IPS-NIHi11 (cell line): Measurements from ENCODE around the gene TBC1D1.

Source experiments
- DNase-seq: peaks from one replicate; pipeline ENCODE4 v3.0.0; 2012; ENCODE audit warnings: mixed read lengths, low spot score

The TBC1D1 gene

DNA sequence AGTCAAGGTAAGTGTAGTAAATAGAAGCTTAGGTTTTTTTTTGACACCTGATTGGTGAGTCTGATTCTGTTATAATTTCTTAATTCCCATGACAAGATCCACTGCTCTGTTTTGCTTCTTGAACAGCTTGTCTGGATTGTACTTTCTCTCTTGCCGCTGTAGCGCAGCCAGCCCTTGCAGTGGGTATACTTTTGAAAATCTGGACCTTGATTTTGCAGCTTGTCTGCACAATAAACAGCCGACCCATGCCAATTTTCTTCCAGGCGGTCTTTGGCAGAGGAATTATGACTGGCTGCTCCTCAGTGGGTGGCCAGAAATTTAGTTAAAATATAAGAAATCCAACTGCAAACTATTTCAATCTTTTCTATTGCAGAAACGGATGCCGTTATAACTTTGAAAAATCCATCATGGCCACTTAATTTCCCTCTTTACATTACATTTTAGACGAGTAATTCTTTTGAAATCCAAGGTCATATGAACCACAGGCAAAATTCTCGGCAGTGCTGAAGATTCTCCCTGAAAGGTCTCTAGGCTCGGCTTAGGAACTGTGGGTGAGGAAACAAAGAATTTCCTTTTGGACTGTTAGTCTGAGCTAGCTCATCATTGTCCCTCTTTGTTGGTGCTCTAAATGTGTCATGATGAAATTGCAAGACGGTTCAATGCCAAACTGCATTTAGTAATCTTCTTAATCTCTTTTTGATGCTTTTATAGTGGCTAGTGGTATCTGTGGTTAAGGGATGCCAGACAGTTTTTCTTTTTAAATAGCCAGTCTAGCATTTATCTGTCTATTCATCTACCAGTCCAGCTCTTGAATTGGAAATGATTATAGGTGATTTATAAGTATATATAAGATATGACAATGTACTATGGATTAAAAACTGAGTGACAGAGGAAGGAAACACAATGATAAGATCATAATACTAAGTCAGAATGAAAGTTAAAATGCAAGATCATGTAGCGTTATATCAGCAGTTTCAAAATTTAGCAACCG, 37.8 kb downstream of the TBC1D1 start:
- DNase-seq, result no peak

DNA sequence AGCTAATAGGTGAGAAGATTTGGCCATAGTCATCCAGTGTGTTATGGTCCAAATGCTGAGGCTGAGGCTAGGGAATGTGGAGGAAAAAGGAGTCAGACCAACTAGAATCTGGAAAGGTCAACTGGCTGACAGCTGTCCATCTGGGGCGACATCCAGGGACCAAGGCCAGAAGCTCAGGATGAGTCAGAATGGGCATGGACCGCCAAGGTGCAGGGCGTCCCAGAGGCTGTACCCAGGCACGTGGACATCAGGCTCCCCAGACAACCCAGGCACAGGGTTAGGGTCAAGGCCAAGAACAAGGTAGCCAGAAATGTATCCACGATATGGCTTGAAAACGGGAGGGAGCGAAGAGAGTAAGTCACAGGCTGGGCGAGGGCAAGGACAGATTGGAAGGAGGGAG, 43.2 kb downstream of the TBC1D1 start:
- no peak for DNase-seq

DNA sequence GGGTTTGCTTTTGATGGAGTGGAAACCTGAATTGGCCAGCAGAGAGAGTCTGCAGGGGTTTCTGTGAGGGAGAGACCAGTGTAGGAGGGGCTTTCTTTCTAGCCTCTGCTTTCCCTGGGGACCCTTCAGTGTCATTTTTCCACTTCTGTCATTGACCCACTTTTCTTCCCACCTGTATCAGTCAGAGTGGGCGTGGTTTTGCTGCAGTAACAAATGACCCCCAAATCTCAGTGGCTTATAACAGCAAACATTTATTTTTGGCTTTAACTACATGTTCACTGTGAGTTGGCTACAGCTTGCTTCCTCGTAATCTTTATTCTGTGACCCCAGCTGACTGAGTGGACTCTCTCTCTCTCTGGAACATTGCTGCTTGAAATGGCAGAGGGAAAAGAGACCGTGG, 43.7 kb downstream of the TBC1D1 start:
- no peak for DNase-seq

DNA sequence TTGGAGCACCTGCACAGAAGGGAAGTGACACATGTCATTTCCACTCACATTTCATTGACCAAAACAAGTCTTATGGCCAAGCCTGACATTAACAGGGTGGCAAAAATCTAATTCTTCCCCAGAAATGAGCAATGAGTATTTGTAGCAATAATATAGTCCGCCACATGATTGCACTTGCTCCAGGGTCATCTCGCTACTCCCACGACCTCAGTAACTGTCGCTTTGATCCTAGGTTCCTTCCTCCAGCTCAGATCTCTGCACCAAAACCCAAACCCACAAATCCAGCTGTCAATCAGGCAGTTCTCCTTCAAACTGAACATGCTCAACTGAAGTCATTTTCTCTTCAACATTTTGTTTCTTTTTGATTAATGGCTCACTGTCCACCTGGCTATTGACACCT, 44.1 kb downstream of the TBC1D1 start:
- no peak for DNase-seq

DNA sequence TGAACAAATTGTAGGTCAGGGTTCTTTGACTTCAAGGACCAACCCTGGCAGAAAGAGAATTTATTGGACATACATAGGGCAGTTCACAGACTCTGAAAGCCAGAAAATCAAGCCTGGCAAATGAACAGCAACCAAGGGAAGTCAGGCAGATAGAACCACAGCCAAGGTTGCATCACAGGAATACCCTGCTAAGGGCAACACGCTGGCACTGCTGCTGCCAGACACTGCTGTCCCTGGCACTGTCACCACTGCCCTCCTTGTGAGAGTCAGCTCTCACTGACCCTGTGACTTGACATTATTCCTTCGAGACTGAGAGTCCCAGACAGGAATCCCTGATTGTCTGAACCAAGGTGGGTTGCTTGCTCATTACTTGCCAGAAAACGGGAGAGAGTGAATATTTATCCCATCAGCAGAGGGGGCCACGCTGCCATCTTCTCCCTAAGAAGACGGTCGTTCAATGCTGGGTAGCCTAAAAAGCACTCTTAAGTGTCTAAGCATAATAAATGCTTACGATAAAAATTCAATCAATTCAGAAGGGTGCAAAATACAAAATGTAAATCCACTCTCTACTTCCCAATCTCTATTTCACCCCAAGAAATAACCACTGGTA, 46.1 kb downstream of the TBC1D1 start:
- no peak for DNase-seq

- no peak for DNase-seq
Observed at GRCh38 chr4:37938208-37938607, 47.3 kb downstream of the TBC1D1 start.

GRCh38 chr4:37946503-37947179, 55.8 kb downstream of the TBC1D1 start:
- DNase-seq, result no peak

GRCh38 chr4:37948542-37948941, 57.7 kb downstream of the TBC1D1 start:
- no peak for DNase-seq

DNA sequence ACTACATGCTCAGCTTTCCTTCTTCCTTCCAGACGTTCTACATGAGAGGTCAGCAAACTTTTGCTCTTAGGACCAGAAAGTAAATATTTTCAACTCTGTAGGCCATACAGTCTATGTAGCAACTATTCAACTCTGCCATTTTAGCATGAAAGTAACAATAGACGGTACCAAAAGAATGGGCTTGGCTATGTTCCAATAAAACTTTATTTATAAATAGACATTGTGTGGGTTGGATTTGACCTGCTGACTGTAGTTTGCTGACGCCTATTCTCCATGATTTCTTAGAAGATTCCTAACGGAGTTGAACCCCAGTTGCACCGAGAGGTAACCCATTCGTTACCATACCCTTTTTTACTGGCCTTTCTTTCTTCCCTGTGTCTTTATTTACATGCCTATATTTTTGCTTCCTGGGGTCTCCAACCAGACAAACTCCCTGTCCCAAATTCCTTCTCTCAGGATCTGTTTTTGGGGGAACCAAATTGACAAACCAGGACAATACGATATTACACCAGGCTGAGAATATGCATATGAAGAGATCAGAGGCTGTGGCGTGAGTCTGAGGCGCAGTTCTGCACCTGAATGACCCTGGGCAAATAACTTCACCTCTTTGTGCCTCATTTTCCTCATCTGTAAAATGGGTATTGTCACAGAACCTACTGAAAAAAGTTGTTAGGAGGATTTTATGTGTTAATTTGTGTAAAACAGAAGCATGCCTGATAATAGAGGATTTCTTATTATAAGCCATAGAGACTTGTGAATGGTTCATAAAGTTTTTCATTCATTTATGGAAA, 58.9 kb downstream of the TBC1D1 start:
- DNase-seq, result no peak

DNA sequence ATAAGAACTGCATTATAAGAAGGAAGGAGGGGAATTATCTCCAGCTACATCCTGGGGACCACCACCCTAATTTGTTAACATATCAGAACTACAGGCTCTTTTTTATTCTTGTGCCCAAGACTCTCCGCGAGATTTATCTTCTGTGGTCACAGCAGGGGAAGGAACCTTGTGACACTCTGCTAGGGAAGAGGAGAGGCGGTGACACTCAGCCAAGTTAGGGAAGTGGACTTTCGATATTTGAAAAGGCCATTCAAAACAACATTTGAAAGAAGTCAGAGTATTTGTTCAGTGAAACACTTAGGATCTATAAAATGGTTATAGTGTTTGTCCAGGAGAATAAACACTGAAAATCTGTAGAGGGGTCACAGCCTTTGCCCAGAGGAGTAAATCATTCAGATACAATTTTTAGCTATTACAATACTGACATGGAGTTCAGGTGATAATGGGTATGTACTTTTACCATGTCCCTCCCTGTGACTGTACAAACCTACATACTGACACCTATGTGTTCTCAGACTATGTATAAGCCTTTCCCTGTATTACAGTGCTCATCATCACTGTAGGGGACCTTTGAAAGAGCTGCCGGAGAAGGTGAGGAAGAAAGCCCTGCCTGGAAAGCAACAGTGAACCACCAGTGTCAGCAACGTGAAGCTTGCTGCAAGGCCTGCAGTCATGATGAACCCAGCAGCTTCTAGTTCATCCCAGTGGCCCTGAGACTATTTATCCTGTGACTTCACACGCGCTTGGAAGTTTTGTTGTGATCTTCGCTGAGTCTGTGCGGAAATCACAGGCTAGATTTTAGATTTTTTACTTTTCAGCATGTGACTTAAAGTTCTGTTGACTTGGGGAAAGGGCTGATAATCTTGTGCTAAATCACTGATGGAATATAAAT, 60.8 kb downstream of the TBC1D1 start:
- no peak for DNase-seq

- DNase-seq, result no peak
Observed at GRCh38 chr4:37953156-37953555, 62.3 kb downstream of the TBC1D1 start.

DNA sequence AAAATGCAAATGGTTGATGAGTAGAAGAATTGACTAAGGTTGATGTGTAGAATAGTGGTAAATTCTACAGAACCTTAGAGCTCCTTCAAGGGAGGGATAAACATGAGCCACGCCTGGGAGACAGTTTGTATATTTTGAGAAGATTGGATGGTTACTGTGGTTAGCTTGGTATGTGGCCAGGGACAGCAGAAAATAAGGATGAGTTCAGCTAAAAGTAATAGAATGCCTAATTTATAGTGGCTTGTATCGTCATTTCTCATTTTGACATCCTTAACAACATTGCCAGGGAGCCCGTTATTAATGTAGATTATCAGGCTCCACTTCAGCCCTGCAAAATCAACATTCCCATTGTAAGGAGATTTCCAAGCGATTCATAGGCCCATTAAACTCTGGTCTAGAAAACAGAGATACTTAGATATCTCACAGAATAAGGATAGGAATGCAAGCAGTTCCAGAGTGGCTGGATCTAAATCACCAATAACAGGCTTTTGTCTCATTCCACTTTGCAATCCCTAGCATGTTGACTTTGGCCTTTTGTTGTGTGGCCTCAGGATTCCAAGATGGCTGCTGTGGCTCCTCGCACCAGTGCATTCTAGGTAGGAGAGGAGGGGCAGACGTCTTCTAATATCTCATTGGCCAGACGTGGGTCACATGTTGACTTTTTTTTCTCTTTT, 62.9 kb downstream of the TBC1D1 start:
- DNase-seq, result no peak

- no peak for DNase-seq
Observed at GRCh38 chr4:37956941-37957340, 66.1 kb downstream of the TBC1D1 start.

GRCh38 chr4:37958932-37959331, 68.0 kb downstream of the TBC1D1 start:
- DNase-seq, result no peak

- no peak for DNase-seq
Observed at GRCh38 chr4:37960098-37960497, 69.2 kb downstream of the TBC1D1 start, which contains the start of gene PTTG2. TSS of gene PTTG2 (plus strand) at chr4:37960398. CDS start at chr4:37960435, 37 bp downstream.

GRCh38 chr4:37960679-37961450, 70.0 kb downstream of the TBC1D1 start:
- DNase-seq, result no peak

DNA sequence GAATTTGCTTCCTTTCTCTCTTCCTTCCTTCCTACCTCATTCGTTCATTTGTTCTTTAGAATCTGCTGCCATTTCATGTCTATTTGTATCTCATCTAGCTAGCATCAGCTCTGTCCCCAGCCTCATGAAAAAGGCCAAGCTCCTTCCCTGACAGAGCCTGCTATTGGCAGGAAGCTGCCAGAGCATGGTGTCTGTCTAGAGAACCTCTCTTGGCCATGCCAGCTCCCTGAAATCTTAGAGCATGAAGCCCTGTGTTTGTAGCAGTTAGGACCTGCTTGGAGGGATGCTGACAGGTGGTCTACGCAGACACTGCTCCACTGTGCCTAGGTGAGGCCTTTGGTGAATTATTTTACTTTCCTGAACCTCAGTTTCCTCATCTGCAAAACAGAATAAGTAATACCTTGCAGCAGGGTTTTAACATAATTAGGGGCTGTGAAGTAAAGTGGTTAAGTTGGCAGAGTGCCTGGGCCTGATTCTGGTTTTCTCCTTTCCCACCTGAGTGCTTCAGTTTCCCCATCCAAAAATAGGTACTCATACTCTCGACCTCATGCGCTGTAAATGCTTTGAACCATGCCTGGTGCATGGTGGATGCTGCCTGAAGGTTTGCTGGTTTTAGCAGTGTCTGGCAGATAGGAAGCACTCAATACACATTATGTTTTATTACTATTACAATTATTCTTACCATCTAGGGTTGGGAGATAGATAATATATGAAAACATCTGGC, 74.0 kb downstream of the TBC1D1 start:
- no peak for DNase-seq

DNA sequence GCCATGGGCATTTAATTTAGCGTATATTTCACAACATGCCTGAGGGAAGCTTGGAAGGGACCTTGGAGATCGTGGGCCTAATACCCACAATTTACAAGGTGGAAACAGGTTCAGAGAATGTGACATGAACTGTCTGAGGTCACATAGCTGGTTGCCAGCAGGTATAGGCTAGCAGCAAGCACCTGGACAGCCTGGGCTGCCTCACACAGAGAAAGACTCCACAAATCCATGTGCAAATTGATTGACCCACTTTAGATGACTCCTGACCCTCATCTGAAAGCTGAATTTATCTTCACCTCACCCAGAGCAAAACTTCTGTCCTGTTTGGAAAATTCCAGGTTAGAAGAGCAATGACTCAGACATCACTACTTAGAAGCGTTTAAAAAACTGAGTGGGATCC, 75.2 kb downstream of the TBC1D1 start:
- DNase-seq, result no peak

- DNase-seq, result no peak
Observed at GRCh38 chr4:37967736-37968135, 76.9 kb downstream of the TBC1D1 start.
